Small intestine (tissue), 7 donors: ENCODE data around the gene IMMP1L. TPM values are rescaled to one million over a fixed set of nuclear protein-coding genes. Genes with fewer than 3 reads are reported as not detected.

Experiments used
- DNase-seq, 2 donors: peaks; one replicate each; pipeline versions ENCODE4 v3.0.0 to v3.0.0-alpha.2; 2013
- FAIRE-seq: peaks from 2 replicates; lab custom pipeline; 2012; peaks lifted over from hg19 to GRCh38; lab: Jason Lieb, UNC
- H3K27ac ChIP-seq, 3 donors: one replicate each; pipeline ENCODE4 v1.5.1; 2013; ENCODE audit warnings: low read length in 2 of 3, mild to moderate bottlenecking in 2 of 3, control low read depth in 1 of 3, inconsistent platforms in 1 of 3, low read depth in 1 of 3, moderate library complexity in 1 of 3
- H3K27me3 ChIP-seq, 3 donors: one replicate each; pipeline ENCODE4 v1.6.1; 2013; ENCODE audit warnings: low read length in 3 of 3, inconsistent platforms in 1 of 3; ENCODE audit not compliant: control insufficient read depth in 3 of 3, insufficient read depth in 3 of 3
- H3K36me3 ChIP-seq, 3 donors: one replicate each; pipeline ENCODE4 v1.6.1; 2013; ENCODE audit warnings: low read length in 3 of 3, inconsistent platforms in 1 of 3, low read depth in 1 of 3, mild to moderate bottlenecking in 1 of 3, moderate library complexity in 1 of 3; ENCODE audit not compliant: control insufficient read depth in 3 of 3, insufficient read depth in 2 of 3
- H3K4me1 ChIP-seq, 3 donors: one replicate each; pipeline ENCODE4 v1.6.1; 2013; ENCODE audit warnings: low read length in 2 of 3, inconsistent platforms in 1 of 3, low read depth in 1 of 3, mild to moderate bottlenecking in 1 of 3, moderate library complexity in 1 of 3; ENCODE audit not compliant: control insufficient read depth in 3 of 3, insufficient read depth in 2 of 3
- H3K4me3 ChIP-seq, 3 donors: one replicate each; pipeline ENCODE4 v1.5.1; 2013; ENCODE audit warnings: low read length in 3 of 3, control low read depth in 1 of 3, inconsistent platforms in 1 of 3, low read depth in 1 of 3, mild to moderate bottlenecking in 1 of 3, moderate library complexity in 1 of 3
- H3K9me3 ChIP-seq, 2 donors: one replicate each; pipeline ENCODE4 v1.6.1; 2013; ENCODE audit warnings: low read depth in 1 of 2, low read length in 1 of 2; ENCODE audit not compliant: control insufficient read depth in 2 of 2, insufficient read depth in 1 of 2
- WGBS, 3 donors: extraction: QIAGEN DNeasy Blood & Tissue Kit; methylation state at CpG; one replicate each; pipeline ENCODE4 v1.1.7; 2013; 5-methylcytosine and 5-hydroxymethylcytosine counted together
- polyA plus RNA-seq, 4 donors: library from polyadenylated mRNA; stranded (reverse) in 3 of 4; unstranded in 1 of 4; fragments of 200-250 nt in 3 of 4; fragments of 120-200 nt in 1 of 4; gene quantifications; one replicate each; pipeline versions ENCODE4 v1.2.1 to v1.2.3, GENCODE V29; 2013
- donor health status: healthy with polysubstance abuse.
- donor health status: control.
- donor health status: control.
- donor health status: Bipolar disorder and iron deficiency.
- donor health status: healthy.

IMMP1L gene
- polyA plus RNA-seq, 4 donors, result 13.2 to 28.2 (median 18.9) TPM

DNA sequence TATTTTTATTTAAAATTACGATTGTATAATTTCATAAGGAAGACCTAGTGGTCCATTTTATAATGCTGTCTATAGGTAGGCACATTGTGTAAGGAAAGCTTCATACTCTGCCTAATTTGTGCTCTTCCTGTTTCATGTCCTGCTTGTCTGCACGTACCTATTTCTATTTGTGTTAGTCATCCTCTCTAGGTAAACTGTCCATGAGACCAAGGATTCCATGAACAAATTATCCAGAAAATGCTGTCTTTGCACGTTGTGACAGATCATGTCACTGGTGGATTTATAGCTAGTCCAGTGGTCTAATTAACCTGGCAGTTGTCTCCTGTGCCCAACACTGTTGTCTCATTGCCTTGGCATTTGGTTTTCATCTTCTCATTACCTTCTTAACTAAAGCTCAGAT lies 95.1 kb downstream of the IMMP1L start:
- Histone ChIP-seq H3K36me3 (peaks cover 0 to 2% (median 0%) of the 10 kb centered on the region in 3 donors), H3K4me1 (no peaks in the 10 kb centered on the region), H3K27me3 (no peaks in the 10 kb centered on the region), H3K4me3 (no peak overlapping the region), H3K9me3 (no peaks in the 10 kb centered on the region), H3K27ac (no peak overlapping the region)
- FAIRE-seq, result no peak
- DNase-seq, result no peak
- 90 to 91% (median 91%) methylated on average over 3 of the region's 3 CpGs for WGBS, 3 donors

DNA sequence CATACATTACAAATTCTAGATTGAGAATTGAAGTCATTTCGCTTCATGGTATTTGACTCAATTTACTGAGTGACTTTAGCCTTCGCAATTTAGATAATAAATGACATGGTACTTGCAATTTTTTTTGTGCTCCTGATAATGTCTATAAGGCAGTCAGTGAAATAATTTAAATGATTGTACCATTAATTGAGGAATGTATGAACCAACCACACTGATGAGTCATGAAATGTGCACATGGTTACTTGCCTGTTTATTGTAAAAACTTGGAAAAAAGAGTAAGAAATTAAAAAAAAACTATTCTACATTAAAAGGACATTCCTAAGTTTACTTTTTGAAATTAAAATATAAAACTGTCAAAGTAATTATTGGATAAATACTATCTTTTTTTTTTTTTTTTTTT lies 96.5 kb downstream of the IMMP1L start:
- peaks cover 0 to 2% (median 0%) of the 10 kb centered on the region in 3 donors for H3K36me3 ChIP-seq
- 98 to 99% (median 98%) methylated on average over 2 of the region's 2 CpGs for WGBS, 3 donors
- no peak overlapping the region for H3K4me3 ChIP-seq
- H3K4me1 ChIP-seq, result no peaks in the 10 kb centered on the region
- DNase-seq, result no peak
- H3K9me3 ChIP-seq, result no peaks in the 10 kb centered on the region
- FAIRE-seq, result no peak
- no peaks in the 10 kb centered on the region for H3K27me3 ChIP-seq
- no peak overlapping the region for H3K27ac ChIP-seq

DNA sequence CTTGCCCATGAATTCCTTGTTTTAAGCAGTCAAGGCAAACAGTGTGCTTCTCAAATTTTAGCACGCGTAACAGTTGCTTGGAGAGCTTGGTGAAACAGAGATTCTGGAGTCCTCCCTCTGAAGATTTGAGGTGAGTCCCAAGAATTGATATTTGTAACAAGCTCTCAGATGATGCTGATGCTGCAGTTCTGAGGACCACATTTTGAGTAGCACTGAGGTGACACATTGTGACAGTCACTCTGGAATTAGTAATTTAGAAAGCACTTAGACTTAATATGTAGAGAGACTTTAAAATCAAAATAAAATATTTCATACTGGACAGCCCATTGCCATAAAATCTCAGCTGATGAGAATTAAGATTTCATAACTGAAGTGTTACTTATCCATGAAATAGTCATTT lies 101.2 kb downstream of the IMMP1L start:
- no peaks in the 10 kb centered on the region for H3K9me3 ChIP-seq
- no peak for FAIRE-seq
- H3K27ac ChIP-seq, result no peak overlapping the region
- H3K27me3 ChIP-seq, result no peaks in the 10 kb centered on the region
- 95 to 100% (median 100%) methylated on average over 2 of the region's 2 CpGs for WGBS, 3 donors
- H3K4me3 ChIP-seq, result no peak overlapping the region
- H3K4me1 ChIP-seq, result no peaks in the 10 kb centered on the region
- DNase-seq, result no peak
- H3K36me3 ChIP-seq, result no peaks in the 10 kb centered on the region

DNA sequence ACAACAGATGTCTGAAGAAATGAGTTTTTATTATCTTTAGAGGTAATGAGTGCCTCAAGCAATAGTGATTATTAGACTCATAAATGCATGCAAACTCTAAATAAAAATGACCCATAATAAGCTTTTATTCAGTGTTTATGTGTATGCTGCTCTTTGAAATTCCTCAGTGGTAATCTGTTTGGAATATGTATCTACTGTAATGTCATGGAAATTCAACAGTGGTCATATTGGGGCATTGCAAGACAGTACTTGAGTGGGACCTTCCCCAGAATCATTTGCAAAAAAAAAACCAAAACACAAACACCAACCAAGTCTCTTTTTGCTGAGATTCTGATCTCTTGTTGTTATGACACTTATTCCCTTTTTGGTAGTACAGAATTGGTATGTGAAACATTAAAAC lies 104.8 kb downstream of the IMMP1L start:
- Histone ChIP-seq H3K4me3 (no peak overlapping the region), H3K27me3 (no peaks in the 10 kb centered on the region), H3K36me3 (no peaks in the 10 kb centered on the region), H3K4me1 (no peaks in the 10 kb centered on the region), H3K27ac (no peak overlapping the region), H3K9me3 (no peaks in the 10 kb centered on the region)
- DNase-seq, result no peak
- FAIRE-seq, result no peak

DNA sequence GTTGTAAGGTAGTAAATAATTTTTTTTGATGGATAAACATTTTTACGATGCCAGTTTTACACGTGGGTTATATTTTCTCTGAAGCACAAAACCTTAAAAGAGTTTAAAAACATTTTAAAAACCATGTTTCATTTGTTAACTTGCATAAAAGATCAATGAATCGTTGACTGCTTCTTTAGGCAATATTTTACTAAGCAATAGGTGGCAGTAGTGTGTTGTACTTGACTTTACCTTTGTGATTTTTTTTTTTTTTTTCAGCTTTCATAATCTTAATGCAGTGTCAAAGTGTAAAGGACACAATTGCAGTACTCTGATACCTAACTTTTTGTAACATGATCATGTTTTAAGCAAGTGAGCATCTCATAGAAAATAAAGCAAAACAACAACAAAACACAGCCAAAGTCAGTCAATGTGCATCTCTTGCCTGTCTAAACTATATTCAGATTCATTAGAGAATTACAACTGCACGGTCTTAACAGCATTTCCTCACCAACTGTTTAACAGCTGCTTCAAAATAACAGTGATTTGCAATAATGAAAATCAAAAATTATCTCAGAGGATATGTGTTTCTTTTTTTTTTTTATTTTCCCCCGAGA lies 112.1 kb downstream of the IMMP1L start:
- WGBS, 3 donors, result 47 to 50% (median 47%) methylated on average over 5 of the region's 5 CpGs
- no peak overlapping the region for H3K4me3 ChIP-seq
- no peak overlapping the region for H3K27ac ChIP-seq
- H3K4me1 ChIP-seq, result no peaks in the 10 kb centered on the region
- peak; percentile 39 to 42 for DNase-seq
- FAIRE-seq, result peak; percentile 71
- peaks cover 0 to 10% of the 10 kb centered on the region in 2 donors for H3K9me3 ChIP-seq
- H3K27me3 ChIP-seq, result no peaks in the 10 kb centered on the region
- H3K36me3 ChIP-seq, result no peaks in the 10 kb centered on the region

DNA sequence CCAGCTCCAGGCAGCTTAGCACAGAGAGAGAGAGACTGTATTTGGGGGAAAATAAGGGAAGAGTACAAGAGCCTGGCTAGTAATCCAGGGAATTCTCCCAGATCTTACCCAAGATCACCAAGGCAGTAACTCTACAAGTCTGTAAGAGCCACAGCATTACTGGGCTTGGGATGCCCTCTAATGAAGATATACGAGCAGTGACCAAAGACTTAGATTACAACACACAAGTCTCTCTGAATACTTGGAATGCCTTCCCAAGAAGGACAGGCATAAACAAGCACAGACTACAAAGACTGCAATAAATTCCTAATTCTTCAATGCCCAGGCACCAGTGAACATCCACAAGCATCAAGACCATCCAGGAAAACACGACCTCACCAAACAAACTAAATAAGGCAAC lies 122.0 kb downstream of the IMMP1L start:
- Histone ChIP-seq H3K4me3 (no peak overlapping the region), H3K27me3 (no peaks in the 10 kb centered on the region), H3K4me1 (no peaks in the 10 kb centered on the region), H3K27ac (no peak overlapping the region), H3K36me3 (peaks cover 0 to 15% (median 0%) of the 10 kb centered on the region in 3 donors), H3K9me3 (peaks cover 0 to 14% of the 10 kb centered on the region in 2 donors)
- no peak for FAIRE-seq
- 82 to 96% (median 94%) methylated on average over 2 of the region's 2 CpGs for WGBS, 3 donors
- DNase-seq, result no peak

DNA sequence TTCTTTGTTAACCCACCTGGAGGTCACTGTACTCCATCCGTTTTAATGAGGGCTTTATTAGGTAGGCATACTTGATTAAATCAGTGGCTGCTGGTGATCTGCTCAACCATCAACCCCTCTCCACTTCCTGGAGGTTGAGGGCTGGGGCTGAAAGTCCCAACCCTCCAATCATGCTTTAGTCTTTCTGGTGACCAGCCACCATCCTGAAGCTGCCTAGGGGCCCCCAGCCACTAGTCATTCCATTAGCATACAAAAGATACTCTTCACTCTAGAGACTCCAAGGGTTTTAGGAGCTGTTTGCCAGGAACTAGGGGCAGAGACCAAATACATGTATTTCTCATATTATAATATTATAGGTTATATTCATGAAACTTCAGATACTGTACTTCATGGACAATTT lies 126.3 kb downstream of the IMMP1L start:
- Histone ChIP-seq H3K4me3 (no peak overlapping the region), H3K36me3 (peaks cover 0 to 19% (median 0%) of the 10 kb centered on the region in 3 donors), H3K4me1 (no peaks in the 10 kb centered on the region), H3K27ac (no peak overlapping the region), H3K9me3 (peaks cover 0 to 14% of the 10 kb centered on the region in 2 donors), H3K27me3 (no peaks in the 10 kb centered on the region)
- no peak for FAIRE-seq
- DNase-seq, result no peak
- WGBS, 3 donors, result 69 to 74% (median 71%) methylated on average over 1 of the region's 1 CpG
